Colonic mucosa (tissue), 4 donors: ENCODE measurements around the gene AFF3. TPM values are rescaled to one million over a fixed set of nuclear protein-coding genes. Genes with fewer than 3 reads are reported as not detected.

Experiments
- DNase-seq: peaks from one replicate; pipeline ENCODE4 v3.0.0-alpha.2; 2020
- H3K27ac ChIP-seq: fragments of 200-600 bp; one replicate; pipeline ENCODE4 v1.8.0; 2021
- H3K27me3 ChIP-seq: fragments of 200-600 bp; one replicate; pipeline ENCODE4 v1.8.0; 2021
- H3K36me3 ChIP-seq: fragments of 200-600 bp; one replicate; pipeline ENCODE4 v1.8.0; 2021
- H3K4me1 ChIP-seq: fragments of 200-600 bp; one replicate; pipeline ENCODE4 v1.8.0; 2021; ENCODE audit warnings: mild to moderate bottlenecking
- H3K4me3 ChIP-seq: fragments of 200-600 bp; one replicate; pipeline ENCODE4 v1.8.0; 2021
- H3K9ac ChIP-seq, 2 donors: one replicate each; pipeline ENCODE4 v1.7.0; 2013; ENCODE audit warnings: control low read depth in 2 of 2, low read depth in 2 of 2, low read length in 2 of 2
- H3K9me3 ChIP-seq: fragments of 200-600 bp; one replicate; pipeline ENCODE4 v1.8.0; 2021
- intact Hi-C: fragments of 100-400 bp; cut with DNase I; formaldehyde crosslinking; loops from one replicate; pipeline ENCODE4 v1.14.1; 2022
- total RNA-seq, 2 donors: library from RNA; stranded (reverse); fragmentation: NEBNext Ultra II Directional in 1 of 2; extraction: Animal tissue kit (Norgen Biotek cat#: 25700) in 1 of 2; gene quantifications; one replicate each; pipeline ENCODE4 v1.2.1, GENCODE V29; 2021
- TF ChIP-seq, protein P1 (sequence below): fragments of 200-600 bp; IDR thresholded peaks from one replicate; pipeline ENCODE4 v1.8.0; 2022; ENCODE audit warnings: antibody characterized with exemption, mild to moderate bottlenecking
- donor health status: healthy.
- donor health status: DM: no; HTN: no; CAD: no.
- donor health status: DM: no; HTN: no; CAD: no.

The AFF3 gene
- total RNA-seq, 2 donors from 2014 or later: 0.86 to 2.6 TPM

DNA sequence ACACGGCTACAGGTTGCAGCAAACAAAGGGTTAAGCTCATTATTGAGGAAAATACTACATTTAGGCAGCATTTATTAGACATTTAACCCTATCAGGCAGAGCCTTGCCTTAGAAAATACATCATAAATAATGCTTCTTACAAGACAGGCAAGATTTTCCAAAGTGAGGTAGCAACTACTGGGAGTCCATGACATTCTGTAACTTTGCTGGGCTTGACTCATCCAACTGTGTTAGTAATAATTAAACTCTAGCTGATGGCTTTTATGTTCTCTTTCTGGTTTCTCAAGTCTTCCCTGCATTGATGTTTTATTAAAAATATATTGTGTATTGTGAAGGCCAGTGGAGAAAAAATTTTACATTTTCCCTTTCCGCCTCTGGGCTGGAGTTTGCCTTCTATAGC is 291.3 kb downstream of the AFF3 start:
- no peak for DNase-seq
- TF ChIP-seq, protein P1, sequence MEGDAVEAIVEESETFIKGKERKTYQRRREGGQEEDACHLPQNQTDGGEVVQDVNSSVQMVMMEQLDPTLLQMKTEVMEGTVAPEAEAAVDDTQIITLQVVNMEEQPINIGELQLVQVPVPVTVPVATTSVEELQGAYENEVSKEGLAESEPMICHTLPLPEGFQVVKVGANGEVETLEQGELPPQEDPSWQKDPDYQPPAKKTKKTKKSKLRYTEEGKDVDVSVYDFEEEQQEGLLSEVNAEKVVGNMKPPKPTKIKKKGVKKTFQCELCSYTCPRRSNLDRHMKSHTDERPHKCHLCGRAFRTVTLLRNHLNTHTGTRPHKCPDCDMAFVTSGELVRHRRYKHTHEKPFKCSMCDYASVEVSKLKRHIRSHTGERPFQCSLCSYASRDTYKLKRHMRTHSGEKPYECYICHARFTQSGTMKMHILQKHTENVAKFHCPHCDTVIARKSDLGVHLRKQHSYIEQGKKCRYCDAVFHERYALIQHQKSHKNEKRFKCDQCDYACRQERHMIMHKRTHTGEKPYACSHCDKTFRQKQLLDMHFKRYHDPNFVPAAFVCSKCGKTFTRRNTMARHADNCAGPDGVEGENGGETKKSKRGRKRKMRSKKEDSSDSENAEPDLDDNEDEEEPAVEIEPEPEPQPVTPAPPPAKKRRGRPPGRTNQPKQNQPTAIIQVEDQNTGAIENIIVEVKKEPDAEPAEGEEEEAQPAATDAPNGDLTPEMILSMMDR: no peak
- Histone ChIP-seq H3K27ac (no peak overlapping the region), H3K4me1 (no peaks in the 10 kb centered on the region), H3K27me3 (no peaks in the 10 kb centered on the region), H3K9me3 (no peaks in the 10 kb centered on the region), H3K4me3 (no peak overlapping the region), H3K9ac (no peak overlapping the region), H3K36me3 (no peaks in the 10 kb centered on the region)
- intact Hi-C loops: no loop called here

DNA sequence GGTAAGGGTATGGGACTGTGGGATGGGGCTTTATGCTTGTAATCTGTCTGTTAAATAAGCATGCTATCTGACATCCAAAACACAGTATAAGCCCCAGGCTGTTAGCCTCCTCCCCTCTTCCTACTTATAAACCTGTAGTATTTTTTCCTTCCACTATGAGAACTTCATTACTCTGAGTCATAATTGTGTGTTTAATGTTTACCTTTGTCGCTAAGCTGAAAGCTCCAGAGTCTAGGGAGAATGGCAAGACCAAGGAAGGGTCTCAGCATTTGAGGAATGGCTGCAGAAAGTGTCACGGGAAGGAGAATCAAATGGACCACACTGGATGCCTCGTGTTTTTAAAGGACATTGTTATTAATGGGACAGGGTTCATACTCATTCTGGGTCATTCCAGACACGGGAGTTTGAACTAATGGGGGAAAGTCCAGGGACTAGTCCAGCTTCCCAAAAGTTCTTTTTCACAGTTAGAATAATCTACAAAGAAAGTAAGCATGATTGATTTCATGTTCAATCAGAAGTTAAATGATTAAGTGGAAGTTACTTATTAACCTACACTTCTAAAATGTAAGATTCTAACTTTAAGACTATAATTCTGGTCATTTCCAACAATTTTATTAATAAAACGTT is 292.2 kb downstream of the AFF3 start:
- Histone ChIP-seq H3K36me3 (no peaks in the 10 kb centered on the region), H3K27ac (no peak overlapping the region), H3K27me3 (no peaks in the 10 kb centered on the region), H3K4me3 (no peak overlapping the region), H3K9ac (no peak overlapping the region), H3K4me1 (no peaks in the 10 kb centered on the region), H3K9me3 (no peaks in the 10 kb centered on the region)
- no peak for DNase-seq
- TF ChIP-seq, protein P1: no peak
- intact Hi-C loops: no loop called here

DNA sequence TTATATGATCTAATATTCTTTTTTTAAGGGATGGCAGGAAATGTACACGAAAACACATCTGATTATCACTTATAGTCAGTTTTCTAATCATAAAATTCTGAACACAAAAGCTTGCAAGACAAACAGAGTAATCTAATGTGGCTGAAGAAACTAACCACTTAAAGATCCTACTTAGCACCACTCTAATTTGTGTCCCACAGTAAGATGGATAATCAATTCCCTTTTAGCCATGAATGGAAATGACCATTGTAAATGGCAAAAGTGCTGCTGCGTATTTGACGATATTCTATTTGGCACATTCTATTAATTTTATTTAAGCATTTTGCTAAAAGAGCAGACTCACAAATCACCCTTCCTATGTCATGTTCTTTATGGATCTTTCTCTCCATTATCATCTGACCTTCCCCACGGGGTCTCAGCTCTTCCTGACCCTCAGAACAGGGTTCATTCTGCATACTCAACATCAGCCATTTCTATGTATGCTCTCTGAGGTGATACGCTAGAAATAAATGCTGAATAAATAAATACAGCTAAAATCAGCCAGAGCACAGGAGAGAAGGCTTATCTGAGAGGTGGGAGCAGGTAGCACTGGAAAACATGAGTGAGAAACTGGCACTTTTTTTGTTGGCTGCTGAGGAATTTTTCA is 295.8 kb downstream of the AFF3 start:
- Histone ChIP-seq H3K4me1 (no peaks in the 10 kb centered on the region), H3K27me3 (no peaks in the 10 kb centered on the region), H3K36me3 (no peaks in the 10 kb centered on the region), H3K4me3 (no peak overlapping the region), H3K27ac (no peak overlapping the region), H3K9ac (no peak overlapping the region), H3K9me3 (no peaks in the 10 kb centered on the region)
- DNase-seq: no peak
- intact Hi-C loops: no loop called here
- TF ChIP-seq, protein P1: no peak

DNA sequence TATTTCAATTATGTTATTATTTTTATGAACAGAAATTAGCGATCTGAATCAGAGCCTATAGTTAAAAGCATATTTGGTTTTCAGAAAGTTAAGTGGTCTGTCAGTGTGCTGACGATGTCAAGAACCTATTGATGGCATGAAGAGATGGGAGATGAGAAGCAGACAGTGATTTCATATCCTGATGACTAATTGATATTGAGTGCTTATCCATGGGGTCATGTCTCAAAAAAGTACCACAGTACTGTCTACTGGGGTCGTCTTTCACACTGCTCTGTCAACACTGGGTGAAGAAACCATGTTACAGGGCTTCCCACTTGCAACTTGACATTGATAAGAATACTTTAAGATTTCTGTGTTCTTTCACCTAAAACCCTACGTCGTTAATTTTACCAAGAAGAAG is 297.1 kb downstream of the AFF3 start:
- H3K36me3 ChIP-seq: no peaks in the 10 kb centered on the region
- intact Hi-C loops: no loop called here
- no peaks in the 10 kb centered on the region for H3K27me3 ChIP-seq
- no peak overlapping the region for H3K27ac ChIP-seq
- no peak overlapping the region for H3K4me3 ChIP-seq
- H3K9me3 ChIP-seq: no peaks in the 10 kb centered on the region
- no peaks in the 10 kb centered on the region for H3K4me1 ChIP-seq
- DNase-seq: no peak
- TF ChIP-seq, protein P1: no peak
- no peak overlapping the region for H3K9ac ChIP-seq

DNA sequence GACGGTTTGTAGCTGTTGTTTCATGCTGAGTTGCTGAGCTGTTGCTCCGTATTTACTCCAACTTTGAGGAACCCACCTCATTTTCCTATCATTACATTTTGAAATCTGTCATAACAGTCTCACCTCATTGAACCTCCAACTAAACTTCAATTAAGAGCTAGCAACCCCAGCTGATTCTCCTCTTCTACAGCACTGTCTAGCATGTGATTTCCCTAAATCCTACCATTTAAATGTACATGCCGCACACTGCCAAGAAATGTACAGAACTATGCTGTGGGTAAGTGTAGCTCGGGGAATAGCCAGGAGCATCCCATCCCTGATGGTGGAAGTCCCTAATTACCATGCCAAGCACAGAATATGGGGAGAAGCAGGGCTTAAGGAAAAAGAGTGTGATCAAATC is 299.9 kb downstream of the AFF3 start:
- no peaks in the 10 kb centered on the region for H3K4me1 ChIP-seq
- H3K9me3 ChIP-seq: no peaks in the 10 kb centered on the region
- no peak for DNase-seq
- H3K36me3 ChIP-seq: no peaks in the 10 kb centered on the region
- H3K9ac ChIP-seq: no peak overlapping the region
- H3K27me3 ChIP-seq: no peaks in the 10 kb centered on the region
- TF ChIP-seq, protein P1: no peak
- intact Hi-C loops: no loop called here
- no peak overlapping the region for H3K27ac ChIP-seq
- no peak overlapping the region for H3K4me3 ChIP-seq
